ENCODE measurements around the gene PTP4A2.

Gene PTP4A2

DNA sequence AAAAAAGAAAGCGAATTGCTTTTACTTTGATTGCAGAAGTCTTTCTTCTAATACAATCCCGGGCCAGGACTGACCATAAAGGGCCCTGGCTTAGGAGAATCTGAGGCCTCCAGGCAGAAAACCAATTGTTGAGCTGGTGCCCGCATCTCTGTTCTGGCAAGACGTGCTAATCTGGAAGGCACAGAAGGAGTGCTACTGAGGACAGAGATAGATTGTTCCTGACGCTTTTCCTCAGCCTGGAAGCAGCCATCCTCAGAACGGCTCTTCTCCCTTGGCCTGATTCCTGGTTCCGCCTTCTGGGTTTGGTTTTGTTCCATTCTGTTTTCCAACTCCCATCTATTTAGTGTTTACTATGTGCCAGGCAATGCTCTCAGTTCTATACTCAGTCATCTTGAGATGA lies 77.6 kb downstream of the PTP4A2 start:
- no peak for DNase-seq (ENCODE audit: low read depth)

DNA sequence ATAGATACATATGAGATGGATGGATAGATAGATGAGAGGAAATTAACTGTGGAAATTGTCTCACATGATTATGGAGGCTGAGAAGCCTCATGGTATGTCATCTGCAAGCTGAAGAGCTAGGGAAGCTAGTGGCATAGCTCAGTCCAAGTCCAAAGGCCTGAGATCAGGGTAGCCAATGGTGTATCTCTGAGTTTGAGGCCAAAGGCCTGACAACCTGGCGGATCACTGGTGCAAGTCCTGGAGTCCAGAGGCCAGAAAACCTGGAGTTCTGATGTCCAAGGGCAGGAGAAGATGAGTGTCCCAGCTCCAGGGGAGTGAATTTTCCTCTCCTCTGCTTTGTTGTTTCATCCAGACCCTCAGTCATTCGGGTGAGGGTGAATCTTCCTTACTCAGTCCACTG lies 78.4 kb downstream of the PTP4A2 start:
- DNase-seq (ENCODE audit: low read depth) = no peak

DNA sequence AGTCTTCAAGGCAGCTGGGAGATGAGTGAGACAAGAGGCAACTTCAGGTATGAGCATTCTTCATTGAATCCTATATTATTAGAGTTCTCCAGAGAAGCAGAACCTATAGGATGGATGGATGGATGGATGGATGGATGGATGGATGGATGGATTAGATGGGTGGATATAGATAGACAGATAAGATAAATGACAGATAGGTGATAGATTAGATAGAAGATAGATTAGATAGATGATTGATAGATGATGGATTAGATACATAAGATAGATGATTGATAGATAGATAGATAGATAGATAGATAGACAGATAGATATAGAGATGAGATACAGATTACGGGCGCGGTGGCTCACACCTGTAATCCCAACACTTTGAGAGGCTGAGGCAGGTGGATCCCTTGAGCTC lies 79.1 kb downstream of the PTP4A2 start:
- no peak for DNase-seq (ENCODE audit: low read depth)

DNA sequence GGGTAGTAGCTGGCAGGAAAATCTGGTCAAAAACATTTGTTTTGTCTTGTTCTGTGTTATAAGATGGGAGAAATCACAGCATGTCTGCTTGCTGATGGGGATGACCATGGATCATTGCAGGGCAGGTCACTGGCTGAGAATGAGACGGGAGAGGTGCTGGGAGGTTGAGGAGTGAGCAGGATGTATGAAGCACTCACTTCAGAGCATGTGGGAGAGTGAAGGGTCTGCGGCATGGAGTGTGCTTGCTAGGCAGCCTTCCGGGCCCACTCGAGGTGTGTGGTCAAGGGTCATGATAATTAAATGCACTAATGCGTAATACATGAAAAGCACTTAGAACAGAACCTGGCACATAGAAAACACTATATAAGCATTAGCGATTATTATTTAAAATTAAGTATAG lies 80.3 kb downstream of the PTP4A2 start:
- no peak for DNase-seq (ENCODE audit: low read depth)
